ENCODE measurements around the gene MOV10L1. TPM values are rescaled to one million over a fixed set of nuclear protein-coding genes. Genes with fewer than 3 reads are reported as not detected.

The MOV10L1 gene
- total and polyA plus RNA-seq, 2 donors (not counting 3 experiments of a cell fraction or from before 2014, with no cell fraction given), result 27.6 to 37.6 TPM

GRCh38 chr22:50058061-50058905 is 31.5 kb upstream of the MOV10L1 start, which contains the start of gene TTLL8:
Gene TTLL8 (minus strand): TSS chr22:50058298.
- no peak for FAIRE-seq
- ChIA-PET POLR2A (no interaction called here), CTCF (interaction anchor here (1.4 to 2.5 kb wide), 3 partner anchors 27 to 54 kb away, joined by 4 to 9 read pairs (median 5); partner anchors contain the start of gene MLC1)

More at GRCh38 chr22:50058061-50058905, 31.5 kb upstream of the MOV10L1 start, which contains the start of gene TTLL8:
- H3K9ac ChIP-seq (replicated peaks; ENCODE audit: extremely low read depth, insufficient read depth, low read length), result no peak within 1 kb of the TSS
- H3K4me1 ChIP-seq (ENCODE audit: control insufficient read depth, extremely low read depth, insufficient read depth, low read length), result no peaks in the 10 kb centered on the region
- no peak within 1 kb of the TSS for H3K4me3 ChIP-seq (replicated peaks in 1 of 3; ENCODE audit: insufficient read depth in 1 of 3, low read depth in 1 of 3, low read length in 3 of 3)
- H4K20me1 ChIP-seq (replicated peaks; ENCODE audit: control insufficient read depth, extremely low read depth, insufficient read depth, low read length), result no peaks in the 10 kb centered on the region
- no peaks in the 10 kb centered on the region for H3K36me3 ChIP-seq (ENCODE audit: control insufficient read depth in 2 of 2, extremely low read depth in 1 of 2, insufficient read depth in 2 of 2, low read length in 2 of 2)
- dilution Hi-C loops (cut with MboI; ENCODE audit: extremely low pct_ligation_motif_present, low sequenced_read_pairs), result no loop called here
- intact Hi-C loops (cut with micrococcal nuclease), result no loop called here
- H3K9me3 ChIP-seq (replicated peaks; ENCODE audit: control insufficient read depth, insufficient read depth, low read length), result no peaks in the 10 kb centered on the region
- TF ChIP-seq POLR2A (IDR thresholded peaks at IDR 0.05; ENCODE audit: low read depth, low read length) (no peak), FOS (IDR thresholded peaks at IDR 0.05; ENCODE audit: borderline replicate concordance, insufficient read depth, low read length) (no peak), EZH2 (IDR thresholded peaks at IDR 0.05; ENCODE audit: borderline replicate concordance, low read depth, low read length, severe bottlenecking) (peak; percentile 98), CTCF (IDR thresholded peaks at IDR 0.05; ENCODE audit: extremely low read depth in 1 of 2, insufficient read depth in 1 of 2, low read depth in 1 of 2, low read length in 2 of 2) (no peak), MYC (IDR thresholded peaks at IDR 0.05; ENCODE audit: low read depth, low read length) (no peak), GATA2 (IDR thresholded peaks at IDR 0.05; ENCODE audit: insufficient read depth, insufficient read length, low read depth, low read length) (no peak), POLR2AphosphoS5 (IDR thresholded peaks at IDR 0.05; ENCODE audit: insufficient read depth, low read depth, low read length) (no peak)
- H3K27ac ChIP-seq (ENCODE audit: insufficient read depth, low read depth, low read length), result no peak within 1 kb of the TSS
- no TSS peak for BruUV-seq (replicated peaks)
- no peaks in the 10 kb centered on the region for H3K79me2 ChIP-seq (ENCODE audit: control insufficient read depth, insufficient read depth, low read length)
- no peak within 1 kb of the TSS for H2AFZ ChIP-seq (ENCODE audit: low read depth, low read length)
- DNase-seq (ENCODE audit: low read depth, low spot score), result no peak
- H3K9me1 ChIP-seq (replicated peaks; ENCODE audit: control insufficient read depth, extremely low read depth, insufficient read depth, low read length), result no peaks in the 10 kb centered on the region
- H3K27me3 ChIP-seq (ENCODE audit: control insufficient read depth in 2 of 2, insufficient read depth in 2 of 2, low read length in 2 of 2), result peaks cover 10 to 19% of the 10 kb centered on the region in 2 experiments
- no peak within 1 kb of the TSS for H3K4me2 ChIP-seq (ENCODE audit: insufficient read depth, low read length)

Data from endothelial cell of umbilical vein (primary cell).